Thoracic aorta (tissue), 2 donors: ENCODE measurements around the gene CYP4F11. TPM values are rescaled to one million over a fixed set of nuclear protein-coding genes. Genes with fewer than 3 reads are reported as not detected.

Experiments
- ATAC-seq: fragments of 150-250 bp; one replicate; pipeline ENCODE4 v1.8.0; 2017; ENCODE audit warnings: low read depth; ENCODE audit not compliant: insufficient number of reproducible peaks, low FRiP score
- DNase-seq: peaks from one replicate; pipeline ENCODE4 v3.0.0-alpha.2; 2020; ENCODE audit warnings: low spot score
- H3K27ac ChIP-seq, 2 donors: fragments of 200-600 bp; sonication (generic); 1 replicate in 1 of 2; 2 replicates in 1 of 2; pipeline ENCODE4 v1.5.1; 2016; ENCODE audit warnings: mild to moderate bottlenecking in 2 of 2, moderate library complexity in 2 of 2
- H3K27me3 ChIP-seq: fragments of 200-600 bp; sonication (generic); replicated peaks from 2 replicates; pipeline ENCODE4 v1.6.0; 2016; ENCODE audit warnings: mild to moderate bottlenecking; ENCODE audit not compliant: insufficient read depth
- H3K36me3 ChIP-seq: fragments of 200-600 bp; sonication (generic); one replicate; pipeline ENCODE4 v1.5.1; 2016
- H3K4me1 ChIP-seq, 2 donors: fragments of 200-600 bp; sonication (generic); 1 replicate in 1 of 2; 2 replicates in 1 of 2; pipeline versions ENCODE4 v1.5.1 to v1.6.0; 2016; ENCODE audit warnings: low read depth in 2 of 2, mild to moderate bottlenecking in 1 of 2; ENCODE audit not compliant: control insufficient read depth in 1 of 2
- H3K4me3 ChIP-seq: fragments of 200-600 bp; sonication (generic); 2 replicates; pipeline ENCODE4 v1.5.1; 2016; ENCODE audit warnings: mild to moderate bottlenecking
- H3K9me3 ChIP-seq: fragments of 200-600 bp; sonication (generic); 2 replicates; pipeline ENCODE4 v1.5.1; 2016
- total RNA-seq, 2 donors: library from RNA; depleted of rRNA; stranded (reverse); fragments of >200 nt; gene quantifications; one replicate each; pipeline versions ENCODE4 v1.1.0 to v1.2.3, GENCODE V29; 2016
- TF ChIP-seq, protein P1 (sequence below): fragments of 200-600 bp; sonication (generic); IDR thresholded peaks from one replicate; pipeline ENCODE4 v1.5.1; 2019; ENCODE audit warnings: antibody characterized with exemption

CYP4F11 gene
- total RNA-seq, 2 donors from 2014 or later = 9.6 to 12.9 TPM

DNA sequence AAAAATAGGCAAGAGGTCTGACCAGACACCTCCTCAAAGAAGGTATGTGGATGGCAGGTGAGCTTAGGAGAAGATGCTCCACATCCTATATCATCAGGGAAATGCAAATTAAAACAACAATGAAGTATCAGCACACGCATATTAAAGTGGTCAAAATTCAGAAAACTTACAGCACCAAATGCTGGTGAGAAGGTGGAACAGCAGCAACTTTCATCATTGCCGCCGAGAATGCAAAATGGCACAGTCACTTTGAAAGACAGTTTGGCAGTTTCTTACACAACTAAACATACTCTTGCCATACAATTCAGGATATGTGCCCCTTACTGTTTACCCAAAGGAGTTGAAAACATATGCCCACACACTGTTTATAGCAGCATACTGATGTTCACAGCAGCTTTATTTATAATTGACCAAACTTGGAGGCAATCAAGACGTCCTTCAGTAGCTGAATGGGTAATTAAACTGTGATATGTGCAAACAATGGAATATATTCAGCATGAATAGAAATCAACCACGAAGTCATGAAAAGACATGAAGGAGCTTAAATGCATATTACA is 37.0 kb upstream of the CYP4F11 start:
- Histone ChIP-seq H3K9me3 (no peaks in the 10 kb centered on the region), H3K4me1 (no peaks in the 10 kb centered on the region), H3K36me3 (no peaks in the 10 kb centered on the region), H3K27ac (no peak overlapping the region), H3K4me3 (no peak overlapping the region), H3K27me3 (no peaks in the 10 kb centered on the region)
- ATAC-seq (no peak), DNase-seq (no peak)
- TF ChIP-seq, protein P1, sequence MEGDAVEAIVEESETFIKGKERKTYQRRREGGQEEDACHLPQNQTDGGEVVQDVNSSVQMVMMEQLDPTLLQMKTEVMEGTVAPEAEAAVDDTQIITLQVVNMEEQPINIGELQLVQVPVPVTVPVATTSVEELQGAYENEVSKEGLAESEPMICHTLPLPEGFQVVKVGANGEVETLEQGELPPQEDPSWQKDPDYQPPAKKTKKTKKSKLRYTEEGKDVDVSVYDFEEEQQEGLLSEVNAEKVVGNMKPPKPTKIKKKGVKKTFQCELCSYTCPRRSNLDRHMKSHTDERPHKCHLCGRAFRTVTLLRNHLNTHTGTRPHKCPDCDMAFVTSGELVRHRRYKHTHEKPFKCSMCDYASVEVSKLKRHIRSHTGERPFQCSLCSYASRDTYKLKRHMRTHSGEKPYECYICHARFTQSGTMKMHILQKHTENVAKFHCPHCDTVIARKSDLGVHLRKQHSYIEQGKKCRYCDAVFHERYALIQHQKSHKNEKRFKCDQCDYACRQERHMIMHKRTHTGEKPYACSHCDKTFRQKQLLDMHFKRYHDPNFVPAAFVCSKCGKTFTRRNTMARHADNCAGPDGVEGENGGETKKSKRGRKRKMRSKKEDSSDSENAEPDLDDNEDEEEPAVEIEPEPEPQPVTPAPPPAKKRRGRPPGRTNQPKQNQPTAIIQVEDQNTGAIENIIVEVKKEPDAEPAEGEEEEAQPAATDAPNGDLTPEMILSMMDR = no peak

DNA sequence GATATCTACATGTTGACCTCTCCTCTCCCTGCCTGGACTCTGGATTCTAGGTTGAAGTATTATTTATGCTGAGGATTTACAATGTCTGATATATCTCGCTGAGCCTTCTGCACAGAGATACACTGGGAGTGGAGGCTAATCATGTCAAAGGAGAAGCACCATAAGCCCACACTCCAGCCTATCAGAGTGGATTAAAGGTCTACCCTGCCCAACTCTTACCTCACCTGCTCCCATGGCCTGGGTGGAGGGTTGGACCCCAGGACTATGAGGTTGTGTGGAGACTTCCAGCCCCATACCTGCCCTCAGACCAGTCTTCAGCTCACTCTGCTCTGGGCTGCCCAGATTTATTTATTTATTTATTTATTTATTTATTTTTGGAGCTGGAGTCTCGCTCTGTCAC is 29.9 kb upstream of the CYP4F11 start:
- H3K27me3 ChIP-seq = no peaks in the 10 kb centered on the region
- TF ChIP-seq, protein P1 = no peak
- ATAC-seq (no peak), DNase-seq (no peak)
- no peaks in the 10 kb centered on the region for H3K36me3 ChIP-seq
- H3K4me3 ChIP-seq = no peak overlapping the region
- H3K9me3 ChIP-seq = peaks cover 3% of the 10 kb centered on the region
- no peak overlapping the region for H3K27ac ChIP-seq
- no peaks in the 10 kb centered on the region for H3K4me1 ChIP-seq

DNA sequence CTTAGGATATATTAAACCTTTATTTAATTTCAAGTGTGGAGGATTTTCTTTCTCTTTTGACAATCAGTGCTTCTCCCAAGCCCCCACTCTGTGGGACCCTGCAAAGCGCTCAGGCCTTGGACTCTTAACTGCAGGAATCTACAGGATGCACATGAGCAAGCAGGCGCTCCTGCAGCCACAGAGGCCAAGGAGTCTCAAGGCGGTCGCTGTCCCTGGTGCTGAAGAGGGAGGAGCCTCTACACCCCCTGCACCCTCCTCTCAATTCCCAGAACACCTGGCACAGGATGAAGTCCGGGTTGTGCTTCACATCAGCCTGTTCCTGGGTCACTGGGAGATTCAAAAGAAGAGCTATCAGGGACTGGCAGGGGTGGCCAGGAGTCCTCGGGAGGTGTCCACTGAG is 28.0 kb upstream of the CYP4F11 start:
- Histone ChIP-seq H3K36me3 (no peaks in the 10 kb centered on the region), H3K4me3 (no peak overlapping the region), H3K27me3 (no peaks in the 10 kb centered on the region), H3K9me3 (peaks cover 3% of the 10 kb centered on the region), H3K4me1 (no peaks in the 10 kb centered on the region), H3K27ac (no peak overlapping the region)
- TF ChIP-seq, protein P1 = no peak
- DNase-seq = no peak
- no peak for ATAC-seq

DNA sequence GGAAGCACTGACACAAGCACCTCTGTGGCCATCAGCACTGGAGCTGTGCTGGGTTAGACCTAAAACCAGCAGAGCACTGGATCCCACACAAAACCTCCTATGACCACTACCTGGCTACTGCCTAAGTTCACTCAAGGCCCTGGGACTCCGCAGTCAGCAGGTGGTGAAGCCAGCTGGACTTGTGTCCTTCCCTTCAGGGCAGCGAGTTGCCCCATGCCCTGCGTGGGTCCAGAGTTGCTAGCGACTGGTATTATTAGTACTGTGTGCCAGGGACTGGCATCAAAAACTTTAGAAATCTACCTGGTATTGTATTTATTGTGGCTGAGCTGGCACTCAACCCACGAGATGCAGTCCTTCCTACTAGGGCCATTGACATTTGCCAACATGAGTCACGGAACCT is 20.5 kb upstream of the CYP4F11 start:
- DNase-seq (no peak), ATAC-seq (no peak)
- Histone ChIP-seq H3K4me1 (no peaks in the 10 kb centered on the region), H3K9me3 (peaks cover 2% of the 10 kb centered on the region), H3K4me3 (no peak overlapping the region), H3K36me3 (no peaks in the 10 kb centered on the region), H3K27ac (no peak overlapping the region), H3K27me3 (no peaks in the 10 kb centered on the region)
- TF ChIP-seq, protein P1 = no peak

DNA sequence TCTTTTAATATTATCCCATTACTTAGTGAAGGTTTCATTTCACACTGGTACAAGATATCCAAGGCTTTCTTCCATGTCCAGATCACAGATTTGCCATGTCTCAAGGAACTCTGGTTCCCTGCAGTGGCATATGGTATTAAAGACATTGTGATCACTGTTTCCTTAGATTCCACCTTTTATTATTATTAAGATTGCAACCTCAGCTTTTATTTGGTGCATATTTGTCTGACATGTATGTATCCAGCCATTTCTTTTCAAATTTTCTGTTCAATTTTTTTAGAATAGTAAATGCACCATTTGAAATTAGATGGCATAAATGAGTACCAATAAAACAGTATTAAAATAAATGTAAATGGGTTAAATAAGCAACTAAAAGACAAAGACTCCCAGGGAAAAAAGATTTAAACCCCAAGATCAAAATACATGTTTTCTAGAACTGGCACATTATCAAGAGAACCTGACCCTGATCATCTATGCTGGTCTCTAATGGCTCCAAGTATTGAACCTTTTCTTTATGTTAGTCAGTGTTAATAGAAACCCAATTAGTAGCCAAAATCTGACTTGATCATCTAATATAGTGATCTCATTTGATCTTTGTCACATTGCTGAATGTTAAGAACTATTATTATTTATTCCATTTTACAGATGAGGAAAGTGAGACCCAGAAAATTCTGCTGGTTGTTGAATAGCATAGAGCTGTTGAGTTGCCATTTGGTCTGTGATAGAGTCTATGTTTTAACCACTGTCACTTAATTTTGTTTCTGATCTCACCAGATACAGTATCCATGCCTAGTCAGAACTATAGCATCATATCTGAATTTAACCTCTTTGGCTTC is 14.1 kb upstream of the CYP4F11 start, which contains the start of gene OR10H4:
Gene OR10H4, plus strand, starts transcription at position 786 of the 836 bp plus-strand sequence. Its CDS starts 0 bp downstream, at position 786.
- TF ChIP-seq, protein P1 = no peak
- Histone ChIP-seq H3K4me1 (no peaks in the 10 kb centered on the region), H3K9me3 (peaks cover 15% of the 10 kb centered on the region), H3K27ac (no peak within 1 kb of the TSS), H3K27me3 (peaks cover under 1% of the 10 kb centered on the region), H3K36me3 (no peaks in the 10 kb centered on the region), H3K4me3 (no peak within 1 kb of the TSS)
- ATAC-seq = no peak
- DNase-seq = no peak
